Heart left ventricle (tissue), 13 donors: ENCODE results near the gene ZNF70.

ENCODE experiments used
- POLR2A ChIP-seq, 2 donors: fragments of 450-650 bp; IDR thresholded peaks; one replicate each; pipeline ENCODE4 v1.6.1; 2017; ENCODE audit warnings: antibody characterized with exemption in 2 of 2, mild to moderate bottlenecking in 2 of 2, moderate library complexity in 2 of 2
- TF ChIP-seq, protein P1 (sequence below), 12 donors: fragments of 200-600 bp; sonication (generic) in 4 of 12; IDR thresholded peaks; one replicate each; pipeline versions ENCODE4 v1.5.0 to v1.8.0; 2018 to 2022; ENCODE audit warnings: antibody characterized with exemption in 12 of 12, mild to moderate bottlenecking in 5 of 12
- donor health status: ischemic (EF 13 %, LVEDD 7.1; RV severe dilation, severe dysfunction).
- donor health status: DM: no; HTN: yes; CAD: no.
- donor health status: DM: no; HTN: no; CAD: no.
- donor health status: ischemic (EF 25% LVEDD 6.9; RV normal size, moderate dysfunction).
- donor health status: ischemic (EF 25% LVEDD 5.7; RV mildly dilated, moderate dysfunction).
- donor health status: ischemic (EF 35%, LVEDD 5.7; RV mildly dilated, moderate dysfunction).
- donor health status: nonischemic (EF 11% LVEDD 7.7; RV severe dilation, severe dysfunction).
- donor health status: DM: yes; HTN: yes; CAD: no.
- donor health status: PGD.
- donor health status: ischemic (EF 29% LVEDD 5.4; RV normal size, mild dysfunction).
- donor health status: nonischemic (EF 23%, LVEDD 6.1; RV moderate dilation, normal function).

DNA sequence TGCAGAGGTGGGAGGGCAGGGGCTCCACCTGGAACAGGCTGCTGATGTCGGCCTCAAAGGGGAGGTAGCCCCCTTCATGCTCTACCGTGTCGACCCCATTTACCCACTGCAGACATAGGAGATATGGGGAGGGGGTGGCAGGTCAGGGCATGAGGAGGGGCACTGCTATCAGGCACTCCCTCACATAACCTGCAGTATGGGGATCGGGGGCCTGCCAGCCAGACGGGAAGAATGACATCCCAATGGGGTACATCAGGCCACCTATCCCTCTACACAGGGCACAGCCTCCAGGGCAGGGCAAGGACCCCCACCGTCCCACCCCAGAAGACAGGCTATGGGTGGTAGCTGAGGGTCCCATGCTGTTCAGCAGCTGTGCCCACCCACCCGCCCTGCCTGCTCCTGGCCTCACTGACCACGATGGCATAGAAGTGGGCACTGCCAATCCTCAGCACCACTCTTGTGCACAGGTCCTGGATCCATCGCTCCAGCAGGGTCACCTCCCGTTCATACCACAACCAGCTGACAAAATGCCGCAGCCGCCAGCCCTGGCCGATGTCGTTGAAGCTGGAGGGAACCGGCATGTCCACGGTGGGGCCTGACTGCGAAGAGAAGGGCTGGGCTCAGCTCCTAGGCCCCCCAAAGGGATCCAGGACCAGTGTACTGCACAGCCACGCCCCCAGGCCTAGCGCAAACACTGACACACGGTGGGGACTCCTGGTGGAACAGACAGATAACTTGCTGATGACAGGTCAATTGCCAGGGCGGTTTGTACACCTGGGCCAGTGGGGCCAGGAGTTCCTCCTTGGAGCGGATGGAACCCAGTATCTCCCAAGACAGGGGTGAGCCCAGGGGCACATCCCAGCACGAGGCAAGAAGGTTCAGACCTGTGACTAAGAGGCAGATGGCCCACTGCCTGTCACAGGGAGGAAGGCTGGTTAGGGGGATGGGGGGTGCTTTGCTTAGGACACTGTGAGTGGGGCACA lies 36.0 kb downstream of the ZNF70 start:
- TF ChIP-seq, protein P1, sequence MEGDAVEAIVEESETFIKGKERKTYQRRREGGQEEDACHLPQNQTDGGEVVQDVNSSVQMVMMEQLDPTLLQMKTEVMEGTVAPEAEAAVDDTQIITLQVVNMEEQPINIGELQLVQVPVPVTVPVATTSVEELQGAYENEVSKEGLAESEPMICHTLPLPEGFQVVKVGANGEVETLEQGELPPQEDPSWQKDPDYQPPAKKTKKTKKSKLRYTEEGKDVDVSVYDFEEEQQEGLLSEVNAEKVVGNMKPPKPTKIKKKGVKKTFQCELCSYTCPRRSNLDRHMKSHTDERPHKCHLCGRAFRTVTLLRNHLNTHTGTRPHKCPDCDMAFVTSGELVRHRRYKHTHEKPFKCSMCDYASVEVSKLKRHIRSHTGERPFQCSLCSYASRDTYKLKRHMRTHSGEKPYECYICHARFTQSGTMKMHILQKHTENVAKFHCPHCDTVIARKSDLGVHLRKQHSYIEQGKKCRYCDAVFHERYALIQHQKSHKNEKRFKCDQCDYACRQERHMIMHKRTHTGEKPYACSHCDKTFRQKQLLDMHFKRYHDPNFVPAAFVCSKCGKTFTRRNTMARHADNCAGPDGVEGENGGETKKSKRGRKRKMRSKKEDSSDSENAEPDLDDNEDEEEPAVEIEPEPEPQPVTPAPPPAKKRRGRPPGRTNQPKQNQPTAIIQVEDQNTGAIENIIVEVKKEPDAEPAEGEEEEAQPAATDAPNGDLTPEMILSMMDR (IDR thresholded peaks at IDR 0.05) = no peak
- TF ChIP-seq POLR2A (IDR thresholded peaks at IDR 0.05) = no peak
